Measurements from ENCODE around the gene SCNN1A. TPM values are rescaled to one million over a fixed set of nuclear protein-coding genes. Genes with fewer than 3 reads are reported as not detected.

Gene SCNN1A
- total and polyA plus RNA-seq, 5 donors from 2014 or later = 0.09 to 0.86 (median 0.23) TPM

DNA sequence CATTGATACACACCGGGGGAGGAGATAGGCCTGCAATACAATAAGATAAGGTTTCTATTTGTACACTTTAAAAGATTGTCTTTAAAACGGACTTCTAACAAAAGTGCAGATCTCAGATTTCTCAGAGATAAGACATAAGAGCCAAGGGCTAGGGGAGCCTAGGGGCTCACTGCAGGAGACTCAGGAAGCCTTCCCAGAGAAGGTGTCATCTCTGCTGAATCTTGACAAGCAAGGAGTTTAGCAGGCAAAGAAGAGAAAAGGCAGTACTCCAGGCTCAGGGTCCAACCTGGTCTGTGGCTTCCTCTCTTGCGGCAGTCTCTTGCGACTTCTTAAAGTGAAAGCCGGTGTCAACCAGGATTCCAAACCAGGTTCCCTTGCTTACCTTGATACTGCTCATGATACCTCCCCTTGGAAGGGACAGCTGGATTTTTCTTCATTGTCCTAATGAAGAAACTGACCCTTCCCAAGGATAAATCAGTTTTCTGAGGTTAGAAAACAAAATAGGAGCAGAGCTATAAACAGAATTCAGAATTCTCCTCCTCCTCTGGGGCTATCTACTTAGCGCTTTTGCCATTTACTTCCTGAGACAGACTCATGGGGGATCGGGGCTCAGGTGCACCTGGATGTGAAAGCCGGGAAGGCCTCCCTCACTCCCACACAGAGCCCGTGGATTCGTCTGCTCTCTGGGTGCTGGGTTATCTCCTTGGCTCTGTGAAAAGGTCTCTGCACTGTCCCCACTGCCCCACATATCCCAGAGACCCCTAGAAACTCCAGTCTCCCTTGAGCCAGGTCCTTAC is 1.7 kb upstream of the SCNN1A start:
- ATAC-seq (ENCODE audit: low read depth in 2 of 2) = no peak
- H3K9me3 Mint-ChIP-seq = peaks cover 0 to 2% (median 0%) of the 10 kb centered on the region in 7 donors
- Histone ChIP-seq H3K36me3 (ENCODE audit: control insufficient read depth, insufficient read depth, low read length) (no peaks in the 10 kb centered on the region), H3K9me3 (ENCODE audit: control insufficient read depth in 2 of 2, low read length in 2 of 2) (no peaks in the 10 kb centered on the region), H3K27me3 (ENCODE audit: control insufficient read depth, insufficient read depth, low read length) (peaks cover 3% of the 10 kb centered on the region), H3K4me1 (ENCODE audit: control insufficient read depth, insufficient read depth, low read length, poor library complexity, severe bottlenecking) (no peaks in the 10 kb centered on the region), H3K27ac (ENCODE audit: insufficient read depth, low read length, poor library complexity, severe bottlenecking) (no peak overlapping the region), H3K4me3 (ENCODE audit: low read depth, low read length) (no peak overlapping the region)
- H3K36me3 Mint-ChIP-seq = no peaks in the 10 kb centered on the region
- H3K27ac Mint-ChIP-seq = peak overlapping the region in 1 of 3 donors; percentile 71
- peaks cover 0 to 24% (median 12%) of the 10 kb centered on the region in 4 donors for H3K4me1 Mint-ChIP-seq
- no peak for DNase-seq
- H3K4me3 Mint-ChIP-seq = peak overlapping the region in 1 of 4 donors; percentile 35
- H3K27me3 Mint-ChIP-seq = peaks cover 19% of the 10 kb centered on the region

GRCh38 chr12:6376079-6376869 is 911 bp upstream of the SCNN1A start:
- Mint-ChIP-seq H3K9me3 (peaks cover 0 to 2% (median 0%) of the 10 kb centered on the region in 7 donors), H3K27ac (peak overlapping the region in 2 of 3 donors; percentile 71 to 84), H3K27me3 (peaks cover 13% of the 10 kb centered on the region), H3K36me3 (no peaks in the 10 kb centered on the region), H3K4me3 (peak overlapping the region in 1 of 4 donors; percentile 13), H3K4me1 (peaks cover 0 to 24% (median 12%) of the 10 kb centered on the region in 4 donors)
- no peaks in the 10 kb centered on the region for H3K9me3 ChIP-seq (ENCODE audit: control insufficient read depth in 2 of 2, low read length in 2 of 2)
- DNase-seq (no peak), ATAC-seq (ENCODE audit: low read depth in 2 of 2) (no peak)
- no peak overlapping the region for H3K27ac ChIP-seq (ENCODE audit: insufficient read depth, low read length, poor library complexity, severe bottlenecking)
- no peaks in the 10 kb centered on the region for H3K36me3 ChIP-seq (ENCODE audit: control insufficient read depth, insufficient read depth, low read length)
- H3K4me1 ChIP-seq (ENCODE audit: control insufficient read depth, insufficient read depth, low read length, poor library complexity, severe bottlenecking) = no peaks in the 10 kb centered on the region
- H3K4me3 ChIP-seq (ENCODE audit: low read depth, low read length) = no peak overlapping the region
- peaks cover 2% of the 10 kb centered on the region for H3K27me3 ChIP-seq (ENCODE audit: control insufficient read depth, insufficient read depth, low read length)

GRCh38 chr12:6374786-6375160 is 590 bp downstream of the SCNN1A start:
- H3K27ac ChIP-seq (ENCODE audit: insufficient read depth, low read length, poor library complexity, severe bottlenecking) = no peak overlapping the region
- H3K9me3 ChIP-seq (ENCODE audit: control insufficient read depth in 2 of 2, low read length in 2 of 2) = no peaks in the 10 kb centered on the region
- H3K9me3 Mint-ChIP-seq = no peaks in the 10 kb centered on the region
- H3K4me1 Mint-ChIP-seq = peaks cover 0 to 24% (median 12%) of the 10 kb centered on the region in 4 donors
- H3K4me1 ChIP-seq (ENCODE audit: control insufficient read depth, insufficient read depth, low read length, poor library complexity, severe bottlenecking) = no peaks in the 10 kb centered on the region
- ATAC-seq (ENCODE audit: low read depth in 2 of 2) (no peak), DNase-seq (no peak)
- peaks cover 7% of the 10 kb centered on the region for H3K27me3 Mint-ChIP-seq
- H3K27ac Mint-ChIP-seq = peak overlapping the region in 1 of 3 donors; percentile 48
- H3K4me3 Mint-ChIP-seq = no peak overlapping the region
- no peak overlapping the region for H3K4me3 ChIP-seq (ENCODE audit: low read depth, low read length)
- no peaks in the 10 kb centered on the region for H3K36me3 Mint-ChIP-seq
- H3K36me3 ChIP-seq (ENCODE audit: control insufficient read depth, insufficient read depth, low read length) = no peaks in the 10 kb centered on the region
- H3K27me3 ChIP-seq (ENCODE audit: control insufficient read depth, insufficient read depth, low read length) = no peaks in the 10 kb centered on the region

DNA sequence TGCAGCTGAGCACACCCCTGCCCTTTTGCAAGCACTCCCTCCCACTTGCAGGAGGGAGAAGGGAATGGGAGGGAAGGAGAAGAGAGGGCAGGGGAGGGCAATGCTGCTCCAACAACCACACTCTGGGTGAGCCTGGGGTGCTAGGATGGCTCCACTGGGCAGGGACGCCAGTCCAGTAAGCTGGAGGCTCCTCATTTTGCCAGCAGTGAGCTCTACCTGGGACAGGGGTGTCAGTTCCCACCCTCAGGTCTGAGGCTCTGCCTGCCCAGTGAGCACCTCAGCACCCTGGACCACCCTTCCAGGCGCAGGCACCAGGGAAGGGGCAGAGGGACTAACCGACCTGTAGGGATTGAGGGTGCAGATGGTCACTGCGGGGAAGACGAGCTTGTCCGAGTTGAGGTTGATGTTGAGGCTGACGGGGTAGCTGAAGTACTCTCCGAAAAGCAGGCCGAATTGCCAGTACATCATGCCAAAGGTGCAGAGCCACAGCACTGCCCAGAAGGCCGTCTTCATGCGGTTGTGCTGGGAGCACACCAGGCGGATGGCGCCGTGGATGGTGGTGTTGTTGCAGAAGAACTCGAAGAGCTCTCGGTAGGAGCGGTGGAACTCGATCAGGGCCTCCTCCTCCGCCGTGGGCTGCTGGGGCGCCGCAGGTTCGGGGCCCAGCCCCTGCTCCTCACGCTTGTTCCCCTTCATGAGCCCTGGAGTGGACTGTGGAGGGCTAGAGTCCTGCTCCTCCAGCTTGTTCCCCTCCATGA is 1.2 kb downstream of the SCNN1A start:
- Histone ChIP-seq H3K36me3 (ENCODE audit: control insufficient read depth, insufficient read depth, low read length) (no peaks in the 10 kb centered on the region), H3K4me3 (ENCODE audit: low read depth, low read length) (no peak overlapping the region), H3K27ac (ENCODE audit: insufficient read depth, low read length, poor library complexity, severe bottlenecking) (no peak overlapping the region), H3K9me3 (ENCODE audit: control insufficient read depth in 2 of 2, low read length in 2 of 2) (no peaks in the 10 kb centered on the region), H3K4me1 (ENCODE audit: control insufficient read depth, insufficient read depth, low read length, poor library complexity, severe bottlenecking) (no peaks in the 10 kb centered on the region), H3K27me3 (ENCODE audit: control insufficient read depth, insufficient read depth, low read length) (no peaks in the 10 kb centered on the region)
- no peak overlapping the region for H3K4me3 Mint-ChIP-seq
- DNase-seq (no peak), ATAC-seq (ENCODE audit: low read depth in 2 of 2) (no peak)
- H3K4me1 Mint-ChIP-seq = peaks cover 0 to 24% (median 12%) of the 10 kb centered on the region in 4 donors
- no peaks in the 10 kb centered on the region for H3K9me3 Mint-ChIP-seq
- H3K27ac Mint-ChIP-seq = no peak overlapping the region
- H3K27me3 Mint-ChIP-seq = peaks cover 7% of the 10 kb centered on the region
- no peaks in the 10 kb centered on the region for H3K36me3 Mint-ChIP-seq

- H3K27me3 ChIP-seq (ENCODE audit: control insufficient read depth, insufficient read depth, low read length) = no peaks in the 10 kb centered on the region
- no peak overlapping the region for H3K27ac ChIP-seq (ENCODE audit: insufficient read depth, low read length, poor library complexity, severe bottlenecking)
- no peak overlapping the region for H3K4me3 ChIP-seq (ENCODE audit: low read depth, low read length)
- no peaks in the 10 kb centered on the region for H3K36me3 Mint-ChIP-seq
- DNase-seq (no peak), ATAC-seq (ENCODE audit: low read depth in 2 of 2) (no peak)
- H3K27me3 Mint-ChIP-seq = peaks cover 7% of the 10 kb centered on the region
- H3K4me1 Mint-ChIP-seq = peaks cover 0 to 24% (median 13%) of the 10 kb centered on the region in 4 donors
- H3K9me3 ChIP-seq (ENCODE audit: control insufficient read depth in 2 of 2, low read length in 2 of 2) = no peaks in the 10 kb centered on the region
- no peaks in the 10 kb centered on the region for H3K36me3 ChIP-seq (ENCODE audit: control insufficient read depth, insufficient read depth, low read length)
- H3K27ac Mint-ChIP-seq = no peak overlapping the region
- no peak overlapping the region for H3K4me3 Mint-ChIP-seq
- H3K9me3 Mint-ChIP-seq = no peaks in the 10 kb centered on the region
- peaks cover 1% of the 10 kb centered on the region for H3K4me1 ChIP-seq (ENCODE audit: control insufficient read depth, insufficient read depth, low read length, poor library complexity, severe bottlenecking)
Measured at GRCh38 chr12:6373022-6373787, 2.2 kb downstream of the SCNN1A start.

DNA sequence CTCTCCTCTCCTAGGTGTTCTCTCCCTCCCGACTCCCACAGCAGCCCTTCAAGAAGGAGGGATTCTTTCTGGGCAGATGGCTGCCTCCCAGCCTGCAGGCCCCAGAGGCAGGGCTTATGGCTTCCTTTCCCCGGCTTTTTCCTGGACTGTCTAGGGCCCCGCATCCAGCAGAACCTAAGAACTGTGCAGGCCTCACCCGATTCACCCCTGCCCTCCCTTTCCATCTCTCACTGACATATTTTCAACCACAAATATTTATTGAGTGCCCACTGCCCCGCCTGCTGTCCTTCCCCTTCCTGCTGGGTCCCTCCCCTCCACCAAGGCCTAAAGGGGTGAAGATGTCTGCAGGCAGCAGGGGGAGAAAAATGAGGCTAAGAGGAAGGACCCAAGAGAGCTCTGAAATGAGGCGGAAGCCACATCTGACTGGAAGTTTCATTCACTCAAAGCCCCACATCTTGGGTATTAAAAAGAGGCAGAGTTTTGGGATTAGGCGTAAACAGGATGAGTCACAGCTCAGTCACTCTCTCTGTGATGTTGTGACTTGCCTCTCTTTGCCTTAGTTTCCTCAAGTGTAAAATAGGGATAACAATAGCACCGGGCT is 2.9 kb downstream of the SCNN1A start:
- ATAC-seq (ENCODE audit: low read depth in 2 of 2) (no peak), DNase-seq (peak in 1 of 3 donors; percentile 19)
- Mint-ChIP-seq H3K4me3 (no peak overlapping the region), H3K4me1 (peaks cover 4 to 26% (median 17%) of the 10 kb centered on the region in 4 donors), H3K27me3 (peaks cover 5% of the 10 kb centered on the region), H3K27ac (peak overlapping the region in 2 of 3 donors; percentile 37 to 59), H3K36me3 (no peaks in the 10 kb centered on the region), H3K9me3 (no peaks in the 10 kb centered on the region)
- Histone ChIP-seq H3K9me3 (ENCODE audit: control insufficient read depth in 2 of 2, low read length in 2 of 2) (no peaks in the 10 kb centered on the region), H3K4me1 (ENCODE audit: control insufficient read depth, insufficient read depth, low read length, poor library complexity, severe bottlenecking) (peaks cover 8% of the 10 kb centered on the region), H3K4me3 (ENCODE audit: low read depth, low read length) (no peak overlapping the region), H3K36me3 (ENCODE audit: control insufficient read depth, insufficient read depth, low read length) (no peaks in the 10 kb centered on the region), H3K27me3 (ENCODE audit: control insufficient read depth, insufficient read depth, low read length) (no peaks in the 10 kb centered on the region), H3K27ac (ENCODE audit: insufficient read depth, low read length, poor library complexity, severe bottlenecking) (no peak overlapping the region)

Data from CD4-positive, CD25-positive, alpha-beta regulatory T cell (primary cell).